HepG2 (cell line): Measurements from ENCODE around the gene SENP7. TPM values are rescaled to one million over a fixed set of nuclear protein-coding genes. Genes with fewer than 3 reads are reported as not detected.

Experiments
- ATAC-seq: fragments of 200-7000 bp; cut with Tn5 transposase; 3 replicates; pipeline ENCODE4 v1.9.1; 2020; ENCODE audit warnings: mild to moderate bottlenecking, moderate library complexity
- BruUV-seq: library from RNA; stranded (reverse); fragments of 400-500 nt; replicated peaks from 2 replicates; lab custom pipeline; 2021; lab: Mats Ljungman, UMichigan
- CTCF ChIA-PET: fragments of 300-600 bp; formaldehyde crosslinking; extraction: SDS; loops from one replicate; lab custom pipeline; 2021; ENCODE audit warnings: low total read pairs, inconsistent platforms, low intra/inter-chr PET ratio; lab: Yijun Ruan, JAX
- POLR2A ChIA-PET: fragments of 350-600 bp; sonication (Branson Sonifier 250); formaldehyde crosslinking; loops from one replicate; lab custom pipeline; 2020; ENCODE audit warnings: antibody characterized with exemption, inconsistent platforms; lab: Yijun Ruan, JAX
- DNase-seq: peaks from one replicate; pipeline ENCODE4 v3.0.0-alpha.2; 2015; ENCODE audit warnings: low spot score
- FAIRE-seq: peaks from 3 replicates; lab custom pipeline; 2011; peaks lifted over from hg19 to GRCh38; lab: Jason Lieb, UNC
- H2AFZ ChIP-seq: one replicate; pipeline ENCODE4 v1.6.1; 2011; ENCODE audit warnings: low read length, inconsistent platforms
- H3K27ac ChIP-seq: fragments of 300-600 bp; 3 replicates; pipeline ENCODE4 v1.8.0; 2011; ENCODE audit warnings: mixed run types, mild to moderate bottlenecking, mixed read lengths, low read length, inconsistent platforms; ENCODE audit not compliant: insufficient read depth; ENCODE audit errors: extremely low read length
- H3K27me3 ChIP-seq, 2 experiments: fragments of 200-600 bp in 1 of 2; 2 replicates in 1 of 2; 3 replicates in 1 of 2; pipeline versions ENCODE4 v1.6.0 to v1.8.0; 2011; ENCODE audit warnings: low read length in 2 of 2, mild to moderate bottlenecking in 2 of 2, moderate library complexity in 2 of 2, inconsistent platforms in 1 of 2; ENCODE audit not compliant: insufficient read depth in 2 of 2, control insufficient read depth in 1 of 2
- H3K36me3 ChIP-seq, 2 experiments: fragments of 200-600 bp in 1 of 2; replicated peaks in 1 of 2; 2 replicates in 1 of 2; 3 replicates in 1 of 2; pipeline versions ENCODE4 v1.5.1 to v1.8.0; 2011; ENCODE audit warnings: low read length in 2 of 2, inconsistent platforms in 1 of 2; ENCODE audit not compliant: insufficient read depth in 2 of 2, control insufficient read depth in 1 of 2
- H3K4me1 ChIP-seq: 2 replicates; pipeline ENCODE4 v1.5.1; 2012; ENCODE audit warnings: low read length, inconsistent platforms; ENCODE audit not compliant: insufficient read depth
- H3K4me2 ChIP-seq: 2 replicates; pipeline ENCODE4 v1.6.0; 2011; ENCODE audit warnings: low read depth, low read length, inconsistent platforms
- H3K4me3 ChIP-seq, 3 experiments: fragments of 200-600 bp in 1 of 3; sonication (generic), shearing (Covaris generic) in 1 of 3; replicated peaks in 1 of 3; 2 replicates each; pipeline ENCODE4 v1.5.1; 2011 to 2016; ENCODE audit warnings: low read length in 3 of 3, inconsistent platforms in 2 of 3, low read depth in 2 of 3, mild to moderate bottlenecking in 2 of 3, control low read depth in 1 of 3, mixed read lengths in 1 of 3; ENCODE audit not compliant: insufficient read depth in 1 of 3
- H3K79me2 ChIP-seq: one replicate; pipeline ENCODE4 v1.6.1; 2011; ENCODE audit warnings: low read length, inconsistent platforms; ENCODE audit not compliant: insufficient read depth
- H3K9ac ChIP-seq: 2 replicates; pipeline ENCODE4 v1.6.0; 2011; ENCODE audit warnings: mild to moderate bottlenecking, low read depth, low read length, inconsistent platforms; ENCODE audit not compliant: insufficient read depth
- H3K9me3 ChIP-seq: 2 replicates; pipeline ENCODE4 v1.5.1; 2012; ENCODE audit warnings: mild to moderate bottlenecking, low read length
- H4K20me1 ChIP-seq: 2 replicates; pipeline ENCODE4 v1.6.0; 2011; ENCODE audit warnings: inconsistent platforms, mild to moderate bottlenecking, low read length, moderate library complexity; ENCODE audit not compliant: insufficient read depth
- GATAD2A ChIP-seq: IDR thresholded peaks from 2 replicates; pipeline ENCODE4 v1.6.1; 2016
- MBNL3 ChIP-seq: fragments of 250-450 bp; sonication (Bioruptor Pico); conservative IDR thresholded peaks from 2 replicates; pipeline ENCODE4 v1.8.0; 2022; ENCODE audit warnings: mild to moderate bottlenecking, inconsistent platforms
- SMAD3 ChIP-seq: sonication (generic); formaldehyde crosslinking; IDR thresholded peaks from 2 replicates; pipeline ENCODE4 v1.4.0; 2020; ENCODE audit warnings: missing genetic modification reagents
- YEATS4 ChIP-seq: sonication (generic); formaldehyde crosslinking; IDR thresholded peaks from 2 replicates; pipeline ENCODE4 v1.4.0; 2020; ENCODE audit warnings: missing genetic modification reagents, borderline replicate concordance
- ZC3H13 ChIP-seq: sonication (generic); formaldehyde crosslinking; IDR thresholded peaks from 2 replicates; pipeline ENCODE4 v1.8.1; 2023; ENCODE audit warnings: mild to moderate bottlenecking, missing genetic modification reagents, moderate library complexity
- ZNF33B ChIP-seq: sonication (generic); formaldehyde crosslinking; IDR thresholded peaks from 2 replicates; pipeline ENCODE4 v1.5.1; 2020; ENCODE audit warnings: mild to moderate bottlenecking, missing genetic modification reagents
- ZNF501 ChIP-seq: sonication (generic); formaldehyde crosslinking; IDR thresholded peaks from 2 replicates; pipeline ENCODE4 v1.5.1; 2020; ENCODE audit warnings: mild to moderate bottlenecking, moderate library complexity, missing genetic modification reagents
- ZNF678 ChIP-seq: sonication (generic); formaldehyde crosslinking; IDR thresholded peaks from 2 replicates; pipeline ENCODE4 v1.4.0; 2020; ENCODE audit warnings: mild to moderate bottlenecking, missing genetic modification reagents
- WGBS: methylation state at CpG from one replicate; pipeline ENCODE4 v1.1.6; 2017; ENCODE audit warnings: low lambda C conversion rate; 5-methylcytosine and 5-hydroxymethylcytosine counted together
- in situ Hi-C: cut with HindIII; loops from 2 replicates; pipeline ENCODE4 v1.10.0; 2017; ENCODE audit warnings: low pct_unique_long_range_greater_than_20kb; ENCODE audit not compliant: extremely low pct_ligation_motif_present
- intact Hi-C: fragments of 100-400 bp; cut with micrococcal nuclease; formaldehyde crosslinking; loops from one replicate; pipeline ENCODE4 v1.10.0; 2022; ENCODE audit not compliant: unreplicated experiment
- polyA plus RNA-seq, 8 experiments: library from polyadenylated mRNA; depleted of rRNA in 3 of 8; stranded (reverse) in 7 of 8; unstranded in 1 of 8; fragments of >200 nt; fragmentation: Illumina TruSeq in 4 of 8; extraction: Trizol in 4 of 8; gene quantifications; 2 replicates each; pipeline versions ENCODE4 v1.2.1 to v1.2.3, GENCODE V29; 2011 to 2016; ENCODE audit warnings: low read depth in 4 of 8, missing spikeins in 1 of 8, mixed read lengths in 1 of 8; ENCODE audit not compliant: insufficient read depth in 1 of 8
- total RNA-seq, 5 experiments: library from RNA; depleted of rRNA; stranded (reverse); fragments of >200 nt; fragmentation: Illumina TruSeq; extraction: Trizol; gene quantifications; 2 replicates each; pipeline ENCODE4 v1.2.3, GENCODE V29; 2016; ENCODE audit warnings: low read depth in 1 of 5
- TF ChIP-seq, protein P1 (sequence below): sonication (generic); formaldehyde crosslinking; IDR thresholded peaks from 2 replicates; pipeline ENCODE4 v1.9.0; 2022; ENCODE audit warnings: missing genetic modification reagents, mild to moderate bottlenecking, borderline replicate concordance
- TF ChIP-seq, protein P2 (sequence below): sonication (generic); formaldehyde crosslinking; IDR thresholded peaks from 2 replicates; pipeline ENCODE4 v1.4.0; 2020; ENCODE audit warnings: missing genetic modification reagents
- TF ChIP-seq, protein P3 (sequence below): sonication (generic); formaldehyde crosslinking; IDR thresholded peaks from 2 replicates; pipeline ENCODE4 v1.5.1; 2020; ENCODE audit warnings: mild to moderate bottlenecking, missing genetic modification reagents
- TF ChIP-seq, protein P4 (sequence below): sonication (generic); formaldehyde crosslinking; conservative IDR thresholded peaks from 2 replicates; pipeline ENCODE4 v1.5.0; 2020; ENCODE audit warnings: missing genetic modification reagents
- TF ChIP-seq, protein P5 (sequence below): sonication (generic); formaldehyde crosslinking; IDR thresholded peaks from 2 replicates; pipeline ENCODE4 v1.4.0; 2020; ENCODE audit warnings: mild to moderate bottlenecking, missing genetic modification reagents
- TF ChIP-seq, protein P6 (sequence below): sonication (generic); formaldehyde crosslinking; IDR thresholded peaks from 2 replicates; pipeline ENCODE4 v1.8.1; 2023; ENCODE audit warnings: mild to moderate bottlenecking, moderate library complexity, missing genetic modification reagents

SENP7 gene
- total and polyA plus RNA-seq, 2 of the 13 experiments (the other 11 are each of a cell fraction or from before 2014, with no cell fraction given) = 9.1 to 10.3 TPM

DNA sequence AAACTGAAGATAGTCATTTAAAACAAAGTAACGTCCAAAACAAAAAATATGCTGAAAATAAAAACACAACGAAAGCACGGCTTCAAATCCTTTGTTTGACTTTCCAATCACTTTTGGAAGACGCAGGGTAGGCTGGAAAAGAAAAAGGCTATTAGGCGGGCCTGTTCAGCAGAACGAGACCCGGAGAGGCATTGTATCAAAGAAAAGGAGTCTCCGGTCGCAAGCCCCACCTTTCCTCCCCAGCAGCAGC, 691 bp downstream of the SENP7 start:
- POLR2A ChIA-PET = interaction anchor here (0.7 to 2.7 kb wide), 5 partner anchors 13 to 431 kb away, joined by 4 to 14 read pairs (median 7); partner anchors contain the start of genes PCNP and TRMT10C
- in situ Hi-C loops (loop anchor here (5.0 kb wide), 1 partner anchor 60 kb away; the partner anchor contains the start of gene PCNP), intact Hi-C loops (loop anchor here (2.0 to 10.0 kb wide), 2 partner anchors 48 to 122 kb away; partner anchors contain the start of gene TRMT10C)
- Histone ChIP-seq H3K9me3 (no peaks in the 10 kb centered on the region), H3K4me2 (peak overlapping the region; percentile 78), H2AFZ (peak overlapping the region; percentile 93), H3K4me1 (peaks cover 13% of the 10 kb centered on the region), H3K27me3 (no peaks in the 10 kb centered on the region; a peak in 1 of 5 replicates), H3K4me3 (peak overlapping the region; percentile 80 to 92 (median 83)), H3K9ac (peak overlapping the region; percentile 85), H3K36me3 (no peaks in the 10 kb centered on the region), H3K27ac (peak overlapping the region; percentile 93), H4K20me1 (no peaks in the 10 kb centered on the region), H3K79me2 (peaks cover 7% of the 10 kb centered on the region)
- 2% methylated on average over 9 of the region's 9 CpGs for WGBS
- DNase-seq (no peak), FAIRE-seq (no peak), ATAC-seq (no peak; the same call in 2 of the 3 replicates)
- CTCF ChIA-PET = no interaction called here
- no TSS peak for BruUV-seq
- TF ChIP-seq, protein P1, sequence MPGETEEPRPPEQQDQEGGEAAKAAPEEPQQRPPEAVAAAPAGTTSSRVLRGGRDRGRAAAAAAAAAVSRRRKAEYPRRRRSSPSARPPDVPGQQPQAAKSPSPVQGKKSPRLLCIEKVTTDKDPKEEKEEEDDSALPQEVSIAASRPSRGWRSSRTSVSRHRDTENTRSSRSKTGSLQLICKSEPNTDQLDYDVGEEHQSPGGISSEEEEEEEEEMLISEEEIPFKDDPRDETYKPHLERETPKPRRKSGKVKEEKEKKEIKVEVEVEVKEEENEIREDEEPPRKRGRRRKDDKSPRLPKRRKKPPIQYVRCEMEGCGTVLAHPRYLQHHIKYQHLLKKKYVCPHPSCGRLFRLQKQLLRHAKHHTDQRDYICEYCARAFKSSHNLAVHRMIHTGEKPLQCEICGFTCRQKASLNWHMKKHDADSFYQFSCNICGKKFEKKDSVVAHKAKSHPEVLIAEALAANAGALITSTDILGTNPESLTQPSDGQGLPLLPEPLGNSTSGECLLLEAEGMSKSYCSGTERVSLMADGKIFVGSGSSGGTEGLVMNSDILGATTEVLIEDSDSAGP = no peak
- TF ChIP-seq, protein P2, sequence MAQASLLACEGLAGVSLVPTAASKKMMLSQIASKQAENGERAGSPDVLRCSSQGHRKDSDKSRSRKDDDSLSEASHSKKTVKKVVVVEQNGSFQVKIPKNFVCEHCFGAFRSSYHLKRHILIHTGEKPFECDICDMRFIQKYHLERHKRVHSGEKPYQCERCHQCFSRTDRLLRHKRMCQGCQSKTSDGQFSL (CRISPR knock-in tag) = no peak
- no peak for TF ChIP-seq SMAD3 (CRISPR knock-in tag)
- 0 out of 2 replicates have a peak, but pooled peaks have one; percentile 2 for TF ChIP-seq ZNF33B (CRISPR knock-in tag)
- TF ChIP-seq, protein P3, sequence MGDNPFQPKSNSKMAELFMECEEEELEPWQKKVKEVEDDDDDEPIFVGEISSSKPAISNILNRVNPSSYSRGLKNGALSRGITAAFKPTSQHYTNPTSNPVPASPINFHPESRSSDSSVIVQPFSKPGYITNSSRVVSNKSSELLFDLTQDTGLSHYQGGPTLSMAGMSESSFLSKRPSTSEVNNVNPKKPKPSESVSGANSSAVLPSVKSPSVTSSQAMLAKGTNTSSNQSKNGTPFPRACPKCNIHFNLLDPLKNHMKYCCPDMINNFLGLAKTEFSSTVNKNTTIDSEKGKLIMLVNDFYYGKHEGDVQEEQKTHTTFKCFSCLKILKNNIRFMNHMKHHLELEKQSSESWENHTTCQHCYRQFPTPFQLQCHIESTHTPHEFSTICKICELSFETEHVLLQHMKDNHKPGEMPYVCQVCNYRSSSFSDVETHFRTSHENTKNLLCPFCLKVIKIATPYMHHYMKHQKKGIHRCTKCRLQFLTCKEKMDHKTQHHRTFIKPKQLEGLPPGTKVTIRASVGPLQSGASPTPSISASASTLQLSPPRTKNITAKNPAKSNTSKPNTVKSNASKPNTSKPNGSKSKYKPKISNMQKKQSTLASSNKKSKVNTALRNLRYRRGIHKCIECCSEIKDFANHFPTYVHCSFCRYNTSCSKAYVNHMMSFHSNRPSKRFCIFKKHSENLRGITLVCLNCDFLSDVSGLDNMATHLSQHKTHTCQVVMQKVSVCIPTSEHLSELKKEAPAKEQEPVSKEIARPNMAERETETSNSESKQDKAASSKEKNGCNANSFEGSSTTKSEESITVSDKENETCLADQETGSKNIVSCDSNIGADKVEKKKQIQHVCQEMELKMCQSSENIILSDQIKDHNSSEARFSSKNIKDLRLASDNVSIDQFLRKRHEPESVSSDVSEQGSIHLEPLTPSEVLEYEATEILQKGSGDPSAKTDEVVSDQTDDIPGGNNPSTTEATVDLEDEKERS (CRISPR knock-in tag) = no peak
- no peak; the same call in 1 of the 2 replicates for TF ChIP-seq ZC3H13 (CRISPR knock-in tag)
- TF ChIP-seq MBNL3 = no peak
- TF ChIP-seq, protein P4, sequence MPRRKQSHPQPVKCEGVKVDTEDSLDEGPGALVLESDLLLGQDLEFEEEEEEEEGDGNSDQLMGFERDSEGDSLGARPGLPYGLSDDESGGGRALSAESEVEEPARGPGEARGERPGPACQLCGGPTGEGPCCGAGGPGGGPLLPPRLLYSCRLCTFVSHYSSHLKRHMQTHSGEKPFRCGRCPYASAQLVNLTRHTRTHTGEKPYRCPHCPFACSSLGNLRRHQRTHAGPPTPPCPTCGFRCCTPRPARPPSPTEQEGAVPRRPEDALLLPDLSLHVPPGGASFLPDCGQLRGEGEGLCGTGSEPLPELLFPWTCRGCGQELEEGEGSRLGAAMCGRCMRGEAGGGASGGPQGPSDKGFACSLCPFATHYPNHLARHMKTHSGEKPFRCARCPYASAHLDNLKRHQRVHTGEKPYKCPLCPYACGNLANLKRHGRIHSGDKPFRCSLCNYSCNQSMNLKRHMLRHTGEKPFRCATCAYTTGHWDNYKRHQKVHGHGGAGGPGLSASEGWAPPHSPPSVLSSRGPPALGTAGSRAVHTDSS (CRISPR knock-in tag) = no peak
- no peak for TF ChIP-seq YEATS4 (CRISPR knock-in tag)
- peak; percentile 18; the same call in 1 of the 2 replicates for TF ChIP-seq GATAD2A (CRISPR knock-in tag)
- TF ChIP-seq ZNF678 = no peak
- TF ChIP-seq, protein P5, sequence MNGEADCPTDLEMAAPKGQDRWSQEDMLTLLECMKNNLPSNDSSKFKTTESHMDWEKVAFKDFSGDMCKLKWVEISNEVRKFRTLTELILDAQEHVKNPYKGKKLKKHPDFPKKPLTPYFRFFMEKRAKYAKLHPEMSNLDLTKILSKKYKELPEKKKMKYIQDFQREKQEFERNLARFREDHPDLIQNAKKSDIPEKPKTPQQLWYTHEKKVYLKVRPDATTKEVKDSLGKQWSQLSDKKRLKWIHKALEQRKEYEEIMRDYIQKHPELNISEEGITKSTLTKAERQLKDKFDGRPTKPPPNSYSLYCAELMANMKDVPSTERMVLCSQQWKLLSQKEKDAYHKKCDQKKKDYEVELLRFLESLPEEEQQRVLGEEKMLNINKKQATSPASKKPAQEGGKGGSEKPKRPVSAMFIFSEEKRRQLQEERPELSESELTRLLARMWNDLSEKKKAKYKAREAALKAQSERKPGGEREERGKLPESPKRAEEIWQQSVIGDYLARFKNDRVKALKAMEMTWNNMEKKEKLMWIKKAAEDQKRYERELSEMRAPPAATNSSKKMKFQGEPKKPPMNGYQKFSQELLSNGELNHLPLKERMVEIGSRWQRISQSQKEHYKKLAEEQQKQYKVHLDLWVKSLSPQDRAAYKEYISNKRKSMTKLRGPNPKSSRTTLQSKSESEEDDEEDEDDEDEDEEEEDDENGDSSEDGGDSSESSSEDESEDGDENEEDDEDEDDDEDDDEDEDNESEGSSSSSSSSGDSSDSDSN (CRISPR knock-in tag) = no peak
- TF ChIP-seq, protein P6, sequence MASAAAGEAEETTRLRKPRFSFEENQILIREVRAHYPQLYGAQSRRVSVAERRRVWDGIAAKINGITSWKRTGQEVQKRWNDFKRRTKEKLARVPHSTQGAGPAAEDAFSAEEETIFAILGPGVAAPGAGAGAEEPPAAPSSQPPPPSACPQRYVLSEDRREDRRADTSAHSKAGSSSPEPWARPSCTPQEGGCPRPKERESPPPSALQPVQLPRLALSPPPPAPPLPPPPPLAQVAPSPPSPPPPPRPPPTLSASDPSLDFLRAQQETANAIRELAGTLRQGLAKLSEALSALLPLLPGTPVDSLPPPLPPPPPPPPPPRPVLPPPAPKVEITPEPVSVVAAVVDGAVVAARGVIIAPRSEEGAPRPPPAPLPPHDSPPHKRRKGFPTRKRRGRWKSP (CRISPR knock-in tag) = no peak
- 0 out of 2 replicates have a peak, but pooled peaks have one; percentile 51 for TF ChIP-seq ZNF501 (CRISPR knock-in tag)
